Measurements from ENCODE around the gene MTOR. TPM values are rescaled to one million over a fixed set of nuclear protein-coding genes. Genes with fewer than 3 reads are reported as not detected.
"Not testable (repeated sequence)": the region's sequence is repeated elsewhere in the genome, so short reads cannot be mapped to it uniquely, and the experiment has no call there.

MTOR gene
- total RNA-seq, 3 donors from 2014 or later = 46.4 to 49.6 (median 47.9) TPM

GRCh38 chr1:11267350-11268337 lies 5.3 kb upstream of the MTOR start:
- H3K27me3 Mint-ChIP-seq (ENCODE audit: low read depth); H3K9me3 Mint-ChIP-seq; H3K36me3 Mint-ChIP-seq (ENCODE audit: insufficient read depth); ATAC-seq; H3K4me3 Mint-ChIP-seq; H3K4me1 Mint-ChIP-seq (ENCODE audit: low read depth); DNase-seq: not testable (repeated sequence)

- H3K27me3 Mint-ChIP-seq (ENCODE audit: low read depth) = no peaks in the 10 kb centered on the region
- no peak for DNase-seq
- ATAC-seq = no peak
- no peaks in the 10 kb centered on the region for H3K9me3 Mint-ChIP-seq
- peaks cover 10% of the 10 kb centered on the region for H3K4me1 Mint-ChIP-seq (ENCODE audit: low read depth)
- H3K36me3 Mint-ChIP-seq (ENCODE audit: insufficient read depth) = no peaks in the 10 kb centered on the region
- H3K4me3 Mint-ChIP-seq = no peak overlapping the region
Measured at GRCh38 chr1:11266268-11267074, 4.1 kb upstream of the MTOR start.

- no peak for ATAC-seq
- peaks cover 38% of the 10 kb centered on the region for H3K36me3 Mint-ChIP-seq (ENCODE audit: insufficient read depth)
- no peaks in the 10 kb centered on the region for H3K9me3 Mint-ChIP-seq
- no peak for DNase-seq
- H3K27me3 Mint-ChIP-seq (ENCODE audit: low read depth) = no peaks in the 10 kb centered on the region
- peaks cover 9% of the 10 kb centered on the region for H3K4me1 Mint-ChIP-seq (ENCODE audit: low read depth)
- H3K4me3 Mint-ChIP-seq = no peak overlapping the region
Measured at GRCh38 chr1:11256299-11256698, 6.1 kb downstream of the MTOR start.

GRCh38 chr1:11253226-11253625 lies 9.1 kb downstream of the MTOR start:
- H3K9me3 Mint-ChIP-seq = no peaks in the 10 kb centered on the region
- DNase-seq = no peak
- peaks cover 43% of the 10 kb centered on the region for H3K36me3 Mint-ChIP-seq (ENCODE audit: insufficient read depth)
- H3K4me1 Mint-ChIP-seq (ENCODE audit: low read depth) = no peaks in the 10 kb centered on the region
- no peak overlapping the region for H3K4me3 Mint-ChIP-seq
- ATAC-seq = no peak
- H3K27me3 Mint-ChIP-seq (ENCODE audit: low read depth) = no peaks in the 10 kb centered on the region

- Mint-ChIP-seq H3K4me3 (no peak overlapping the region), H3K4me1 (ENCODE audit: low read depth) (no peaks in the 10 kb centered on the region), H3K9me3 (no peaks in the 10 kb centered on the region), H3K36me3 (ENCODE audit: insufficient read depth) (peaks cover 47% of the 10 kb centered on the region), H3K27me3 (ENCODE audit: low read depth) (no peaks in the 10 kb centered on the region)
- ATAC-seq = no peak
- DNase-seq = no peak
Measured at GRCh38 chr1:11252538-11252937, 9.8 kb downstream of the MTOR start.

GRCh38 chr1:11248169-11248568 lies 14.2 kb downstream of the MTOR start:
- no peaks in the 10 kb centered on the region for H3K9me3 Mint-ChIP-seq
- ATAC-seq = no peak
- H3K4me1 Mint-ChIP-seq (ENCODE audit: low read depth) = peaks cover 16% of the 10 kb centered on the region
- no peak for DNase-seq
- peaks cover 31% of the 10 kb centered on the region for H3K36me3 Mint-ChIP-seq (ENCODE audit: insufficient read depth)
- H3K27me3 Mint-ChIP-seq (ENCODE audit: low read depth) = no peaks in the 10 kb centered on the region
- no peak overlapping the region for H3K4me3 Mint-ChIP-seq

- H3K36me3 Mint-ChIP-seq (ENCODE audit: insufficient read depth) = peaks cover 28% of the 10 kb centered on the region
- no peak for DNase-seq
- no peaks in the 10 kb centered on the region for H3K27me3 Mint-ChIP-seq (ENCODE audit: low read depth)
- H3K9me3 Mint-ChIP-seq = no peaks in the 10 kb centered on the region
- H3K4me3 Mint-ChIP-seq = no peak overlapping the region
- H3K4me1 Mint-ChIP-seq (ENCODE audit: low read depth) = peaks cover 19% of the 10 kb centered on the region
- no peak for ATAC-seq
Measured at GRCh38 chr1:11245904-11246719, 16.2 kb downstream of the MTOR start.

GRCh38 chr1:11245248-11245647 lies 17.1 kb downstream of the MTOR start:
- Mint-ChIP-seq H3K27me3 (ENCODE audit: low read depth) (no peaks in the 10 kb centered on the region), H3K36me3 (ENCODE audit: insufficient read depth) (peaks cover 19% of the 10 kb centered on the region), H3K4me1 (ENCODE audit: low read depth) (peaks cover 19% of the 10 kb centered on the region), H3K4me3 (no peak overlapping the region), H3K9me3 (no peaks in the 10 kb centered on the region)
- ATAC-seq (no peak), DNase-seq (no peak)

- no peaks in the 10 kb centered on the region for H3K9me3 Mint-ChIP-seq
- DNase-seq (no peak), ATAC-seq (no peak)
- no peaks in the 10 kb centered on the region for H3K27me3 Mint-ChIP-seq (ENCODE audit: low read depth)
- H3K36me3 Mint-ChIP-seq (ENCODE audit: insufficient read depth) = peaks cover 46% of the 10 kb centered on the region
- peaks cover 6% of the 10 kb centered on the region for H3K4me1 Mint-ChIP-seq (ENCODE audit: low read depth)
- H3K4me3 Mint-ChIP-seq = no peak overlapping the region
Measured at GRCh38 chr1:11238311-11238710, 24.0 kb downstream of the MTOR start.

GRCh38 chr1:11237356-11237755 lies 25.0 kb downstream of the MTOR start:
- no peaks in the 10 kb centered on the region for H3K9me3 Mint-ChIP-seq
- peaks cover 47% of the 10 kb centered on the region for H3K36me3 Mint-ChIP-seq (ENCODE audit: insufficient read depth)
- DNase-seq = no peak
- H3K4me3 Mint-ChIP-seq = no peak overlapping the region
- no peak for ATAC-seq
- peaks cover 6% of the 10 kb centered on the region for H3K4me1 Mint-ChIP-seq (ENCODE audit: low read depth)
- no peaks in the 10 kb centered on the region for H3K27me3 Mint-ChIP-seq (ENCODE audit: low read depth)

- no peaks in the 10 kb centered on the region for H3K27me3 Mint-ChIP-seq (ENCODE audit: low read depth)
- no peak overlapping the region for H3K4me3 Mint-ChIP-seq
- H3K9me3 Mint-ChIP-seq = no peaks in the 10 kb centered on the region
- ATAC-seq (no peak), DNase-seq (no peak)
- H3K36me3 Mint-ChIP-seq (ENCODE audit: insufficient read depth) = peaks cover 53% of the 10 kb centered on the region
- peaks cover 3% of the 10 kb centered on the region for H3K4me1 Mint-ChIP-seq (ENCODE audit: low read depth)
Measured at GRCh38 chr1:11233208-11233607, 29.1 kb downstream of the MTOR start.

GRCh38 chr1:11229203-11229602 lies 33.1 kb downstream of the MTOR start:
- DNase-seq (no peak), ATAC-seq (no peak)
- H3K27me3 Mint-ChIP-seq (ENCODE audit: low read depth) = no peaks in the 10 kb centered on the region
- peaks cover 12% of the 10 kb centered on the region for H3K4me1 Mint-ChIP-seq (ENCODE audit: low read depth)
- no peaks in the 10 kb centered on the region for H3K9me3 Mint-ChIP-seq
- no peak overlapping the region for H3K4me3 Mint-ChIP-seq
- peaks cover 53% of the 10 kb centered on the region for H3K36me3 Mint-ChIP-seq (ENCODE audit: insufficient read depth)

- ATAC-seq (no peak), DNase-seq (no peak)
- no peaks in the 10 kb centered on the region for H3K27me3 Mint-ChIP-seq (ENCODE audit: low read depth)
- H3K4me1 Mint-ChIP-seq (ENCODE audit: low read depth) = peaks cover 12% of the 10 kb centered on the region
- no peak overlapping the region for H3K4me3 Mint-ChIP-seq
- H3K36me3 Mint-ChIP-seq (ENCODE audit: insufficient read depth) = peaks cover 46% of the 10 kb centered on the region
- H3K9me3 Mint-ChIP-seq = no peaks in the 10 kb centered on the region
Measured at GRCh38 chr1:11227106-11228077, 35.0 kb downstream of the MTOR start.
